ENCODE measurements around the gene LHX1. TPM values are rescaled to one million over a fixed set of nuclear protein-coding genes. Genes with fewer than 3 reads are reported as not detected.

LHX1 gene
- polyA plus RNA-seq, 1 donor from 2014 or later = 2.5 TPM

GRCh38 chr17:36944553-36944952, 7.3 kb downstream of the LHX1 start:
- Histone ChIP-seq H3K4me3 (ENCODE audit: low read length) (no peak overlapping the region), H3F3A (ENCODE audit: insufficient read depth, low read length, poor library complexity, severe bottlenecking) (no peaks in the 10 kb centered on the region), H4K20me1 (ENCODE audit: insufficient read depth) (no peaks in the 10 kb centered on the region), H3K27me3 (ENCODE audit: insufficient read depth, low read depth, low read length) (peaks cover 86% of the 10 kb centered on the region), H2AFZ (ENCODE audit: low read depth, low read length) (no peak overlapping the region), H3K27ac (ENCODE audit: low read length) (no peak overlapping the region), H3K9ac (ENCODE audit: low read length) (no peak overlapping the region), H3K79me2 (replicated peaks; ENCODE audit: insufficient read depth, low read length) (no peaks in the 10 kb centered on the region), H3K36me3 (ENCODE audit: insufficient read depth, low read length) (no peaks in the 10 kb centered on the region), H3K9me2 (ENCODE audit: insufficient read depth, low read length) (no peaks in the 10 kb centered on the region), H3K4me2 (ENCODE audit: low read length) (no peak overlapping the region), H3K9me3 (ENCODE audit: low read length) (no peaks in the 10 kb centered on the region)
- TF ChIP-seq CTCF (IDR thresholded peaks at IDR 0.05; ENCODE audit: poor library complexity, severe bottlenecking) (no peak), TAF1 (IDR thresholded peaks at IDR 0.05; ENCODE audit: low read depth) (no peak), REST (IDR thresholded peaks at IDR 0.05; ENCODE audit: borderline replicate concordance) (no peak), EP300 (conservative IDR thresholded peaks at IDR 0.05; ENCODE audit: poor library complexity, severe bottlenecking) (no peak), EZH2 (IDR thresholded peaks at IDR 0.05; ENCODE audit: borderline replicate concordance, insufficient read depth, low read length, poor library complexity, severe bottlenecking) (no peak), MXI1 (conservative IDR thresholded peaks at IDR 0.05; ENCODE audit: poor library complexity, severe bottlenecking) (no peak), SMC3 (conservative IDR thresholded peaks at IDR 0.05; ENCODE audit: poor library complexity) (no peak), RAD21 (conservative IDR thresholded peaks at IDR 0.05) (no peak), POLR2AphosphoS5 (IDR thresholded peaks at IDR 0.05) (no peak)

GRCh38 chr17:36945140-36945539, 7.9 kb downstream of the LHX1 start:
- TF ChIP-seq RAD21 (conservative IDR thresholded peaks at IDR 0.05) = no peak

More at GRCh38 chr17:36945140-36945539, 7.9 kb downstream of the LHX1 start:
- Histone ChIP-seq H2AFZ (ENCODE audit: low read depth, low read length) (no peak overlapping the region), H3K9me2 (ENCODE audit: insufficient read depth, low read length) (no peaks in the 10 kb centered on the region), H3K4me2 (ENCODE audit: low read length) (no peak overlapping the region), H3K9me3 (ENCODE audit: low read length) (no peaks in the 10 kb centered on the region), H3K36me3 (ENCODE audit: insufficient read depth, low read length) (no peaks in the 10 kb centered on the region), H3K27me3 (ENCODE audit: insufficient read depth, low read depth, low read length) (peaks cover 81% of the 10 kb centered on the region), H4K20me1 (ENCODE audit: insufficient read depth) (no peaks in the 10 kb centered on the region), H3K27ac (ENCODE audit: low read length) (no peak overlapping the region), H3K4me3 (ENCODE audit: low read length) (no peak overlapping the region), H3K79me2 (replicated peaks; ENCODE audit: insufficient read depth, low read length) (no peaks in the 10 kb centered on the region), H3K9ac (ENCODE audit: low read length) (no peak overlapping the region), H3F3A (ENCODE audit: insufficient read depth, low read length, poor library complexity, severe bottlenecking) (no peaks in the 10 kb centered on the region)
